Hepatocyte (in vitro differentiated cells): ENCODE results near the gene TRMO.

Source experiments
- EZH2 ChIP-seq: fragments of 200-600 bp; sonication (generic); IDR thresholded peaks from 2 replicates; pipeline ENCODE4 v1.6.1; 2016; ENCODE audit warnings: antibody characterized with exemption, mild to moderate bottlenecking, borderline replicate concordance
- EZH2phosphoT487 ChIP-seq: fragments of 200-600 bp; sonication (generic); IDR thresholded peaks from one replicate; pipeline ENCODE4 v1.6.1; 2018; ENCODE audit warnings: antibody characterized with exemption, mild to moderate bottlenecking, low read depth, moderate library complexity; ENCODE audit not compliant: unreplicated experiment, severe bottlenecking
- TF ChIP-seq, protein P1 (sequence below): fragments of 200-600 bp; sonication (generic); IDR thresholded peaks from 2 replicates; pipeline ENCODE4 v1.5.1; 2016; ENCODE audit warnings: antibody characterized with exemption, mild to moderate bottlenecking; ENCODE audit not compliant: poor library complexity

DNA sequence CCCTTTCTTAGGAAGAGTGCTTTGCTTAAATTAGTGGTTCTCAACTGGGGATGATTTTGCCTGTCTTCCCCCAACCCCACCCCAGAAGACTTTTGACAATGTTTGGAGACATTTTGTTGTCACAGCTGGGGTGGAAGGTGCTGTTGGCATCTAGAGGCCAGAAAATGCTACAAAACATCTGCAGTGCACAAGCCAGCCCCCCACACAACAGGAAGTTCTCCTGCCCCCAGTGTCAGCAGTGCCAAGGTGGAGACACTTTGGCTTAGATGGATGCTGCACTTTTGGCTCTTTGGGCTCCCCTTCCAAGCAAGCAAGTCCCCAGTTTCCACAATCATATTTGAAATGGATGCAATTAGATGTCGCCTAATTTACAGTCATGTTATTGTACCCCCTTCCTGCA is 13.0 kb upstream of the TRMO start:
- TF ChIP-seq, protein P1, sequence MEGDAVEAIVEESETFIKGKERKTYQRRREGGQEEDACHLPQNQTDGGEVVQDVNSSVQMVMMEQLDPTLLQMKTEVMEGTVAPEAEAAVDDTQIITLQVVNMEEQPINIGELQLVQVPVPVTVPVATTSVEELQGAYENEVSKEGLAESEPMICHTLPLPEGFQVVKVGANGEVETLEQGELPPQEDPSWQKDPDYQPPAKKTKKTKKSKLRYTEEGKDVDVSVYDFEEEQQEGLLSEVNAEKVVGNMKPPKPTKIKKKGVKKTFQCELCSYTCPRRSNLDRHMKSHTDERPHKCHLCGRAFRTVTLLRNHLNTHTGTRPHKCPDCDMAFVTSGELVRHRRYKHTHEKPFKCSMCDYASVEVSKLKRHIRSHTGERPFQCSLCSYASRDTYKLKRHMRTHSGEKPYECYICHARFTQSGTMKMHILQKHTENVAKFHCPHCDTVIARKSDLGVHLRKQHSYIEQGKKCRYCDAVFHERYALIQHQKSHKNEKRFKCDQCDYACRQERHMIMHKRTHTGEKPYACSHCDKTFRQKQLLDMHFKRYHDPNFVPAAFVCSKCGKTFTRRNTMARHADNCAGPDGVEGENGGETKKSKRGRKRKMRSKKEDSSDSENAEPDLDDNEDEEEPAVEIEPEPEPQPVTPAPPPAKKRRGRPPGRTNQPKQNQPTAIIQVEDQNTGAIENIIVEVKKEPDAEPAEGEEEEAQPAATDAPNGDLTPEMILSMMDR = no peak
- TF ChIP-seq EZH2phosphoT487 = no peak
- no peak for TF ChIP-seq EZH2
